ENCODE measurements around the gene DENND4A. TPM values are rescaled to one million over a fixed set of nuclear protein-coding genes. Genes with fewer than 3 reads are reported as not detected.
"Not testable (repeated sequence)": the region's sequence is repeated elsewhere in the genome, so short reads cannot be mapped to it uniquely, and the experiment has no call there.

The DENND4A gene
- total RNA-seq, 1 donor from 2014 or later: 31.2 TPM

GRCh38 chr15:65819563-65819960 is 27.5 kb upstream of the DENND4A start:
- intact Hi-C loops (cut with micrococcal nuclease): loop anchor here (1.0 to 2.0 kb wide), 3 partner anchors 9 to 27 kb away; partner anchors contain the start of gene DENND4A

- intact Hi-C loops (cut with micrococcal nuclease): loop anchor here (1.0 to 2.0 kb wide), 3 partner anchors 9 to 27 kb away; partner anchors contain the start of gene DENND4A
Measured at GRCh38 chr15:65818927-65819562, 27.0 kb upstream of the DENND4A start.

GRCh38 chr15:65816441-65816840 is 24.3 kb upstream of the DENND4A start:
- intact Hi-C loops (cut with micrococcal nuclease): no loop called here

GRCh38 chr15:65816008-65816407 is 23.9 kb upstream of the DENND4A start:
- intact Hi-C loops (cut with micrococcal nuclease): not testable (repeated sequence)

GRCh38 chr15:65814271-65814670 is 22.2 kb upstream of the DENND4A start:
- intact Hi-C loops (cut with micrococcal nuclease): not testable (repeated sequence)

GRCh38 chr15:65812916-65813315 is 20.8 kb upstream of the DENND4A start:
- intact Hi-C loops (cut with micrococcal nuclease): no loop called here

GRCh38 chr15:65812467-65812866 is 20.4 kb upstream of the DENND4A start:
- intact Hi-C loops (cut with micrococcal nuclease): no loop called here

- intact Hi-C loops (cut with micrococcal nuclease): no loop called here
Measured at GRCh38 chr15:65811835-65812234, 19.7 kb upstream of the DENND4A start.

- intact Hi-C loops (cut with micrococcal nuclease): not testable (repeated sequence)
Measured at GRCh38 chr15:65811011-65811733, 19.1 kb upstream of the DENND4A start.

GRCh38 chr15:65806397-65806796 is 14.3 kb upstream of the DENND4A start:
- intact Hi-C loops (cut with micrococcal nuclease): loop anchor here (2.0 kb wide), 2 partner anchors 14 to 22 kb away; partner anchors contain the start of gene DENND4A

- intact Hi-C loops (cut with micrococcal nuclease): no loop called here
Measured at GRCh38 chr15:65805019-65805745, 13.1 kb upstream of the DENND4A start.

GRCh38 chr15:65804252-65804931 is 12.3 kb upstream of the DENND4A start:
- intact Hi-C loops (cut with micrococcal nuclease): no loop called here

GRCh38 chr15:65801229-65801805 is 9.2 kb upstream of the DENND4A start:
- intact Hi-C loops (cut with micrococcal nuclease): no loop called here

- intact Hi-C loops (cut with micrococcal nuclease): no loop called here
Measured at GRCh38 chr15:65796610-65797078, 4.6 kb upstream of the DENND4A start.

- intact Hi-C loops (cut with micrococcal nuclease): no loop called here
Measured at GRCh38 chr15:65795663-65796216, 3.6 kb upstream of the DENND4A start.

- intact Hi-C loops (cut with micrococcal nuclease): loop anchor here (2.0 kb wide), 2 partner anchors 13 to 35 kb away; no protein-coding TSS in a partner anchor
Measured at GRCh38 chr15:65793818-65794104, 1.7 kb upstream of the DENND4A start.

GRCh38 chr15:65792988-65793817 is 1.1 kb upstream of the DENND4A start:
- intact Hi-C loops (cut with micrococcal nuclease): loop anchor here (1.0 to 2.0 kb wide), 4 partner anchors 14 to 76 kb away; partner anchors contain the start of gene RAB11A

GRCh38 chr15:65791335-65792137 is 557 bp downstream of the DENND4A start:
- intact Hi-C loops (cut with micrococcal nuclease): loop anchor here (1.0 to 2.0 kb wide), 4 partner anchors 15 to 78 kb away; partner anchors contain the start of gene RAB11A

Data from T-helper 2 cell treated with Interferon-gamma antibody and Interleukin-4, amounts not matched to agents 100 ng/mL and 5 ng/mL, for 36 hours (primary cell).